ENCODE measurements around the gene FAM120B.
"Not testable (repeated sequence)": the region's sequence is repeated elsewhere in the genome, so short reads cannot be mapped to it uniquely, and the experiment has no call there.

FAM120B gene

GRCh38 chr6:170297576-170298330 is 8.8 kb upstream of the FAM120B start:
- DNase-seq (ENCODE audit: low spot score): no peak

GRCh38 chr6:170298688-170299087 is 7.9 kb upstream of the FAM120B start:
- no peak for DNase-seq (ENCODE audit: low spot score)

- DNase-seq (ENCODE audit: low spot score): no peak
Observed at GRCh38 chr6:170301184-170301583, 5.4 kb upstream of the FAM120B start.

- DNase-seq (ENCODE audit: low spot score): no peak
Observed at GRCh38 chr6:170305805-170306323, 694 bp upstream of the FAM120B start.

- DNase-seq (ENCODE audit: low spot score): no peak
Observed at GRCh38 chr6:170307080-170307545, 555 bp downstream of the FAM120B start.

GRCh38 chr6:170308761-170309160 is 2.2 kb downstream of the FAM120B start:
- DNase-seq (ENCODE audit: low spot score): no peak

- no peak for DNase-seq (ENCODE audit: low spot score)
Observed at GRCh38 chr6:170311696-170312095, 5.1 kb downstream of the FAM120B start.

- no peak for DNase-seq (ENCODE audit: low spot score)
Observed at GRCh38 chr6:170312876-170313275, 6.3 kb downstream of the FAM120B start.

GRCh38 chr6:170313716-170314295 is 7.2 kb downstream of the FAM120B start:
- DNase-seq (ENCODE audit: low spot score): no peak

GRCh38 chr6:170314983-170315382 is 8.4 kb downstream of the FAM120B start:
- DNase-seq (ENCODE audit: low spot score): no peak

- no peak for DNase-seq (ENCODE audit: low spot score)
Observed at GRCh38 chr6:170316071-170316470, 9.5 kb downstream of the FAM120B start.

- DNase-seq (ENCODE audit: low spot score): no peak
Observed at GRCh38 chr6:170317076-170317475, 10.5 kb downstream of the FAM120B start.

GRCh38 chr6:170317718-170318117 is 11.2 kb downstream of the FAM120B start:
- DNase-seq (ENCODE audit: low spot score): no peak

GRCh38 chr6:170329321-170329720 is 22.8 kb downstream of the FAM120B start:
- no peak for DNase-seq (ENCODE audit: low spot score)

GRCh38 chr6:170335199-170335598 is 28.6 kb downstream of the FAM120B start:
- not testable (repeated sequence) for DNase-seq (ENCODE audit: low spot score)

GRCh38 chr6:170344631-170345576 is 38.3 kb downstream of the FAM120B start:
- peak; percentile 33 for DNase-seq (ENCODE audit: low spot score)

GRCh38 chr6:170345662-170346061 is 39.1 kb downstream of the FAM120B start:
- no peak for DNase-seq (ENCODE audit: low spot score)

- no peak for DNase-seq (ENCODE audit: low spot score)
Observed at GRCh38 chr6:170346649-170347048, 40.1 kb downstream of the FAM120B start.

GRCh38 chr6:170347091-170347490 is 40.5 kb downstream of the FAM120B start:
- DNase-seq (ENCODE audit: low spot score): no peak

- DNase-seq (ENCODE audit: low spot score): no peak
Observed at GRCh38 chr6:170347975-170348374, 41.4 kb downstream of the FAM120B start.

- not testable (repeated sequence) for DNase-seq (ENCODE audit: low spot score)
Observed at GRCh38 chr6:170351456-170351855, 44.9 kb downstream of the FAM120B start.

- not testable (repeated sequence) for DNase-seq (ENCODE audit: low spot score)
Observed at GRCh38 chr6:170355190-170355589, 48.6 kb downstream of the FAM120B start.

Data from hepatic stellate cell (primary cell).